Astrocyte (in vitro differentiated cells and primary cell): ENCODE data around the gene COL2A1. TPM values are rescaled to one million over a fixed set of nuclear protein-coding genes. Genes with fewer than 3 reads are reported as not detected.

Experiments used
- DNase-seq: peaks from one replicate; pipeline ENCODE4 v3.0.0-alpha.2; 2010; ENCODE audit warnings: low read depth
- FAIRE-seq: peaks from 2 replicates; lab custom pipeline; 2011; peaks lifted over from hg19 to GRCh38; lab: Jason Lieb, UNC
- H2AFZ ChIP-seq: 2 replicates; pipeline ENCODE4 v1.6.0; 2012; ENCODE audit warnings: low read depth, low read length, inconsistent platforms
- H3K27ac ChIP-seq: 2 replicates; pipeline ENCODE4 v1.5.1; 2011; ENCODE audit warnings: low read depth, low read length, inconsistent platforms
- H3K27me3 ChIP-seq: 2 replicates; pipeline ENCODE4 v1.6.0; 2011; ENCODE audit warnings: low read length, inconsistent platforms; ENCODE audit not compliant: insufficient read depth
- H3K36me3 ChIP-seq: 2 replicates; pipeline ENCODE4 v1.5.1; 2011; ENCODE audit warnings: low read length, inconsistent platforms; ENCODE audit not compliant: insufficient read depth
- H3K4me1 ChIP-seq: 2 replicates; pipeline ENCODE4 v1.5.1; 2011; ENCODE audit warnings: low read length, inconsistent platforms; ENCODE audit not compliant: insufficient read depth
- H3K4me2 ChIP-seq: 2 replicates; pipeline ENCODE4 v1.6.0; 2012; ENCODE audit warnings: low read length, inconsistent platforms
- H3K4me3 ChIP-seq: 2 replicates; pipeline ENCODE4 v1.5.1; 2011; ENCODE audit warnings: low read depth, mild to moderate bottlenecking, low read length, inconsistent platforms; ENCODE audit not compliant: insufficient read depth
- H3K79me2 ChIP-seq: 2 replicates; pipeline ENCODE4 v1.6.0; 2012; ENCODE audit warnings: mild to moderate bottlenecking, low read length, inconsistent platforms; ENCODE audit not compliant: insufficient read depth
- H3K9ac ChIP-seq: 2 replicates; pipeline ENCODE4 v1.6.0; 2012; ENCODE audit warnings: mild to moderate bottlenecking, low read length, inconsistent platforms
- H3K9me3 ChIP-seq: 2 replicates; pipeline ENCODE4 v1.5.1; 2012; ENCODE audit warnings: low read depth, mild to moderate bottlenecking, low read length, inconsistent platforms; ENCODE audit not compliant: insufficient read depth
- H4K20me1 ChIP-seq: 2 replicates; pipeline ENCODE4 v1.6.0; 2012; ENCODE audit warnings: low read length, inconsistent platforms; ENCODE audit not compliant: insufficient read depth
- H3K27ac Mint-ChIP-seq: one replicate; pipeline ENCODE4 v1.8.0; 2021; ENCODE audit warnings: mild to moderate bottlenecking, mixed read lengths; ENCODE audit not compliant: unreplicated experiment
- H3K27me3 Mint-ChIP-seq: one replicate; pipeline ENCODE4 v1.8.0; 2021; ENCODE audit warnings: low read depth, mixed read lengths; ENCODE audit not compliant: unreplicated experiment
- H3K36me3 Mint-ChIP-seq: one replicate; pipeline ENCODE4 v1.8.0; 2021; ENCODE audit warnings: low read depth, mixed read lengths; ENCODE audit not compliant: unreplicated experiment
- H3K4me1 Mint-ChIP-seq: one replicate; pipeline ENCODE4 v1.8.0; 2021; ENCODE audit warnings: low read depth, mixed read lengths; ENCODE audit not compliant: unreplicated experiment
- H3K4me3 Mint-ChIP-seq: one replicate; pipeline ENCODE4 v1.8.0; 2021; ENCODE audit warnings: mild to moderate bottlenecking, moderate library complexity, mixed read lengths; ENCODE audit not compliant: unreplicated experiment
- H3K9me3 Mint-ChIP-seq: one replicate; pipeline ENCODE4 v1.8.0; 2021; ENCODE audit warnings: mild to moderate bottlenecking, mixed read lengths; ENCODE audit not compliant: unreplicated experiment
- CTCF ChIP-seq: IDR thresholded peaks from 2 replicates; pipeline ENCODE4 v1.5.1; 2011; ENCODE audit warnings: low read depth, mild to moderate bottlenecking, inconsistent platforms, low read length, moderate library complexity; ENCODE audit not compliant: insufficient read depth
- EZH2 ChIP-seq: IDR thresholded peaks from 2 replicates; pipeline ENCODE4 v1.6.1; 2012; ENCODE audit warnings: mild to moderate bottlenecking, low read length, inconsistent platforms; ENCODE audit not compliant: insufficient read depth
- total RNA-seq: library from RNA; stranded (reverse); gene quantifications from 2 replicates; pipeline ENCODE4 v1.2.1, GENCODE V29; 2021

The COL2A1 gene
- total RNA-seq, 1 donor from 2014 or later: 20.3 TPM

- Histone ChIP-seq H3K36me3 (no peaks in the 10 kb centered on the region), H3K4me2 (no peak overlapping the region), H2AFZ (no peak overlapping the region), H3K4me1 (no peaks in the 10 kb centered on the region), H3K27me3 (peaks cover 36% of the 10 kb centered on the region), H3K9me3 (no peaks in the 10 kb centered on the region), H3K27ac (no peak overlapping the region), H3K4me3 (no peak overlapping the region), H4K20me1 (no peaks in the 10 kb centered on the region), H3K79me2 (no peaks in the 10 kb centered on the region), H3K9ac (no peak overlapping the region)
- peaks cover 3% of the 10 kb centered on the region for H3K4me1 Mint-ChIP-seq
- no peak overlapping the region for H3K27ac Mint-ChIP-seq
- DNase-seq (no peak), FAIRE-seq (no peak)
- no peaks in the 10 kb centered on the region for H3K36me3 Mint-ChIP-seq
- no peak for TF ChIP-seq CTCF
- TF ChIP-seq EZH2: no peak
- H3K9me3 Mint-ChIP-seq: no peaks in the 10 kb centered on the region
- H3K4me3 Mint-ChIP-seq: no peak overlapping the region
- peaks cover 39% of the 10 kb centered on the region for H3K27me3 Mint-ChIP-seq
Observed at GRCh38 chr12:48019639-48020265, 15.5 kb upstream of the COL2A1 start.

- H2AFZ ChIP-seq: no peak overlapping the region
- no peak overlapping the region for H3K27ac Mint-ChIP-seq
- no peak overlapping the region for H3K4me3 ChIP-seq
- no peaks in the 10 kb centered on the region for H3K9me3 Mint-ChIP-seq
- H3K27me3 ChIP-seq: peaks cover 41% of the 10 kb centered on the region
- H3K27me3 Mint-ChIP-seq: peaks cover 41% of the 10 kb centered on the region
- H3K36me3 ChIP-seq: no peaks in the 10 kb centered on the region
- H3K79me2 ChIP-seq: no peaks in the 10 kb centered on the region
- H3K27ac ChIP-seq: no peak overlapping the region
- H3K9ac ChIP-seq: no peak overlapping the region
- FAIRE-seq (no peak), DNase-seq (no peak)
- no peak overlapping the region for H3K4me2 ChIP-seq
- TF ChIP-seq CTCF (no peak), EZH2 (no peak)
- no peaks in the 10 kb centered on the region for H3K4me1 ChIP-seq
- no peaks in the 10 kb centered on the region for H3K9me3 ChIP-seq
- no peaks in the 10 kb centered on the region for H4K20me1 ChIP-seq
- no peak overlapping the region for H3K4me3 Mint-ChIP-seq
- no peaks in the 10 kb centered on the region for H3K36me3 Mint-ChIP-seq
- H3K4me1 Mint-ChIP-seq: peaks cover 3% of the 10 kb centered on the region
Observed at GRCh38 chr12:48018618-48018995, 14.3 kb upstream of the COL2A1 start.

GRCh38 chr12:48017921-48018617 is 13.8 kb upstream of the COL2A1 start:
- Mint-ChIP-seq H3K36me3 (no peaks in the 10 kb centered on the region), H3K9me3 (no peaks in the 10 kb centered on the region), H3K27ac (no peak overlapping the region), H3K4me3 (no peak overlapping the region), H3K27me3 (peaks cover 39% of the 10 kb centered on the region), H3K4me1 (peaks cover 2% of the 10 kb centered on the region)
- Histone ChIP-seq H3K4me1 (no peaks in the 10 kb centered on the region), H3K36me3 (no peaks in the 10 kb centered on the region), H4K20me1 (no peaks in the 10 kb centered on the region), H3K27me3 (peaks cover 47% of the 10 kb centered on the region), H3K9me3 (no peaks in the 10 kb centered on the region), H3K27ac (no peak overlapping the region), H3K79me2 (no peaks in the 10 kb centered on the region), H2AFZ (no peak overlapping the region), H3K4me3 (no peak overlapping the region), H3K4me2 (no peak overlapping the region), H3K9ac (no peak overlapping the region)
- TF ChIP-seq EZH2 (no peak), CTCF (no peak)
- FAIRE-seq (no peak), DNase-seq (no peak)
